Stomach smooth muscle (tissue), 2 donors: ENCODE results near the gene USP20.
A peak's percentile ranks its signal among the peaks of the same experiment; 100 is the strongest.

ENCODE experiments used
- H3K27ac ChIP-seq: one replicate; pipeline ENCODE4 v1.7.0; 2013; ENCODE audit warnings: mild to moderate bottlenecking, low read length, inconsistent platforms
- H3K27me3 ChIP-seq, 2 donors: one replicate each; pipeline ENCODE4 v1.7.0; 2013; ENCODE audit warnings: low read length in 2 of 2; ENCODE audit not compliant: insufficient read depth in 2 of 2, control insufficient read depth in 1 of 2
- H3K36me3 ChIP-seq, 2 donors: one replicate each; pipeline ENCODE4 v1.7.0; 2013; ENCODE audit warnings: low read length in 2 of 2; ENCODE audit not compliant: control insufficient read depth in 2 of 2, insufficient read depth in 2 of 2
- H3K4me1 ChIP-seq: one replicate; pipeline ENCODE4 v1.7.0; 2013; ENCODE audit warnings: low read length; ENCODE audit not compliant: control insufficient read depth, insufficient read depth
- H3K4me3 ChIP-seq, 2 donors: one replicate each; pipeline ENCODE4 v1.7.0; 2013; ENCODE audit warnings: low read length in 2 of 2
- H3K9ac ChIP-seq, 2 donors: one replicate each; pipeline ENCODE4 v1.7.0; 2013; ENCODE audit warnings: low read length in 2 of 2, mild to moderate bottlenecking in 1 of 2
- H3K9me3 ChIP-seq, 2 donors: one replicate each; pipeline ENCODE4 v1.7.0; 2013; ENCODE audit warnings: low read length in 2 of 2; ENCODE audit not compliant: control insufficient read depth in 2 of 2
- donor health status: healthy.
- donor health status: Pancreatic carcinoma.

The USP20 gene

GRCh38 chr9:129929496-129930125 is 94.4 kb downstream of the USP20 start:
- peak overlapping the region; percentile 31 for H3K27ac ChIP-seq
- H3K4me3 ChIP-seq, result no peak overlapping the region
- peaks cover 17% of the 10 kb centered on the region for H3K4me1 ChIP-seq
- no peaks in the 10 kb centered on the region for H3K9me3 ChIP-seq
- peaks cover 14 to 16% of the 10 kb centered on the region in 2 donors for H3K36me3 ChIP-seq
- no peak overlapping the region for H3K9ac ChIP-seq
- no peaks in the 10 kb centered on the region for H3K27me3 ChIP-seq

- Histone ChIP-seq H3K4me3 (no peak overlapping the region), H3K9me3 (no peaks in the 10 kb centered on the region), H3K27me3 (no peaks in the 10 kb centered on the region), H3K27ac (peak overlapping the region; percentile 7), H3K36me3 (peaks cover 10 to 14% of the 10 kb centered on the region in 2 donors), H3K9ac (no peak overlapping the region), H3K4me1 (peaks cover 17% of the 10 kb centered on the region)
Measured at GRCh38 chr9:129930743-129931142, 95.5 kb downstream of the USP20 start.
